Ishikawa (cell line): ENCODE data around the gene MED20.

Experiments used
- EP300 ChIP-seq: IDR thresholded peaks from 2 replicates; pipeline ENCODE4 v1.6.1; 2012; ENCODE audit warnings: borderline replicate concordance
- MAX ChIP-seq: IDR thresholded peaks from 2 replicates; pipeline ENCODE4 v1.6.1; 2012

GRCh38 chr6:41914343-41914742, 6.6 kb downstream of the MED20 start:
- TF ChIP-seq MAX = no peak
- TF ChIP-seq EP300 = no peak
